K562 (cell line): ENCODE data around the gene GTF3C4. TPM values are rescaled to one million over a fixed set of nuclear protein-coding genes. Genes with fewer than 3 reads are reported as not detected.

Experiments
- ATAC-seq: fragments of 200-7000 bp; cut with Tn5 transposase; 3 replicates; pipeline ENCODE4 v1.9.1; 2020; ENCODE audit warnings: moderate library complexity
- BruUV-seq: library from RNA; stranded (reverse); fragments of 400-500 nt; replicated peaks from 2 replicates; lab custom pipeline; 2021; lab: Mats Ljungman, UMichigan
- CTCF ChIA-PET: fragments of 300-600 bp; formaldehyde crosslinking; extraction: SDS; loops from one replicate; lab custom pipeline; 2021; ENCODE audit warnings: low intra/inter-chr PET ratio; lab: Yijun Ruan, JAX
- POLR2A ChIA-PET: fragments of 300-600, 350-650 bp; sonication (Branson Sonifier 250); formaldehyde crosslinking; extraction: SDS; loops from one replicate; lab custom pipeline; 2021; ENCODE audit warnings: antibody characterized with exemption, inconsistent platforms; lab: Yijun Ruan, JAX
- DNase-seq, 4 experiments: peaks; one replicate each; pipeline versions ENCODE4 v3.0.0 to v3.0.0-alpha.2; 2011 to 2018; ENCODE audit warnings: low spot score in 3 of 4, mixed read lengths in 3 of 4; ENCODE audit errors: extremely low read depth in 1 of 4
- FAIRE-seq: peaks from 2 replicates; lab custom pipeline; 2011; peaks lifted over from hg19 to GRCh38; lab: Jason Lieb, UNC
- H2AFZ ChIP-seq: 2 replicates; pipeline ENCODE4 v1.6.0; 2011; ENCODE audit warnings: low read depth, low read length, control low read depth, inconsistent platforms
- H3K27ac ChIP-seq: fragments of 200-600 bp; 3 replicates; pipeline ENCODE4 v1.8.0; 2011; ENCODE audit warnings: low read depth, mild to moderate bottlenecking, control low read depth, inconsistent platforms, low read length, moderate library complexity, mixed read lengths; ENCODE audit errors: extremely low read depth
- H3K27me3 ChIP-seq, 2 experiments: fragments of 300-600 bp in 1 of 2; 2 replicates in 1 of 2; 3 replicates in 1 of 2; pipeline versions ENCODE4 v1.6.0 to v1.8.0; 2011; ENCODE audit warnings: inconsistent platforms in 2 of 2, low read length in 2 of 2, mild to moderate bottlenecking in 1 of 2, mixed read lengths in 1 of 2, moderate library complexity in 1 of 2; ENCODE audit not compliant: control insufficient read depth in 2 of 2, insufficient read depth in 2 of 2
- H3K36me3 ChIP-seq: fragments of 300-600 bp; 3 replicates; pipeline ENCODE4 v1.8.0; 2011; ENCODE audit warnings: mild to moderate bottlenecking, low read length, inconsistent platforms; ENCODE audit not compliant: control insufficient read depth, insufficient read depth
- H3K4me1 ChIP-seq, 2 experiments: fragments of 200-600 bp in 1 of 2; replicated peaks in 1 of 2; 2 replicates in 1 of 2; 3 replicates in 1 of 2; pipeline versions ENCODE4 v1.5.1 to v1.8.0; 2011; ENCODE audit warnings: inconsistent platforms in 2 of 2, low read length in 2 of 2, mild to moderate bottlenecking in 1 of 2, mixed read lengths in 1 of 2, moderate library complexity in 1 of 2; ENCODE audit not compliant: control insufficient read depth in 2 of 2, insufficient read depth in 2 of 2
- H3K4me2 ChIP-seq: 2 replicates; pipeline ENCODE4 v1.6.1; 2011; ENCODE audit warnings: low read length, control low read depth, inconsistent platforms, mixed read lengths; ENCODE audit not compliant: insufficient read depth
- H3K4me3 ChIP-seq: fragments of 200-600 bp; sonication (generic), shearing (Covaris generic); 2 replicates; pipeline ENCODE4 v1.5.1; 2016; ENCODE audit warnings: control low read depth, inconsistent platforms
- H3K79me2 ChIP-seq: fragments of 200-600 bp; 3 replicates; pipeline ENCODE4 v1.8.0; 2011; ENCODE audit warnings: low read length, inconsistent platforms; ENCODE audit not compliant: control insufficient read depth, insufficient read depth
- H3K9ac ChIP-seq, 2 experiments: 2 replicates each; pipeline versions ENCODE4 v1.6.0 to v1.6.1; 2011; ENCODE audit warnings: low read depth in 2 of 2, low read length in 2 of 2, control low read depth in 1 of 2, inconsistent platforms in 1 of 2, mild to moderate bottlenecking in 1 of 2, mixed read lengths in 1 of 2; ENCODE audit not compliant: insufficient read depth in 1 of 2
- H3K9me1 ChIP-seq: one replicate; pipeline ENCODE4 v1.6.0; 2011; ENCODE audit warnings: inconsistent platforms, mild to moderate bottlenecking, low read length, moderate library complexity; ENCODE audit not compliant: control insufficient read depth, insufficient read depth
- H3K9me3 ChIP-seq: replicated peaks from 2 replicates; pipeline ENCODE4 v1.5.1; 2011; ENCODE audit warnings: low read depth, low read length, inconsistent platforms; ENCODE audit not compliant: control insufficient read depth, insufficient read depth
- H4K20me1 ChIP-seq: replicated peaks from 2 replicates; pipeline ENCODE4 v1.6.1; 2011; ENCODE audit warnings: low read length, inconsistent platforms, mixed read lengths; ENCODE audit not compliant: control insufficient read depth, insufficient read depth
- HCFC1 ChIP-seq: IDR thresholded peaks from 2 replicates; pipeline ENCODE4 v1.6.1; 2012; ENCODE audit warnings: low read depth, low read length, improper control_type of control experiment
- MTA1 ChIP-seq: fragments of 450-650 bp; IDR thresholded peaks from 2 replicates; pipeline ENCODE4 v1.6.1; 2017; ENCODE audit warnings: borderline replicate concordance
- NFIX ChIP-seq: fragments of 250-450 bp; sonication (Bioruptor Pico); IDR thresholded peaks from 2 replicates; pipeline ENCODE4 v1.4.0; 2020; ENCODE audit warnings: low read depth, mild to moderate bottlenecking, moderate library complexity
- NR1H2 ChIP-seq: sonication (generic); formaldehyde crosslinking; IDR thresholded peaks from 2 replicates; pipeline ENCODE4 v1.4.0; 2020; ENCODE audit warnings: mild to moderate bottlenecking, missing genetic modification reagents
- POLR2AphosphoS5 ChIP-seq: IDR thresholded peaks from 2 replicates; pipeline ENCODE4 v1.6.1; 2011; ENCODE audit warnings: mild to moderate bottlenecking, low read depth, low read length, moderate library complexity; ENCODE audit not compliant: control insufficient read depth, insufficient read depth
- POU5F1 ChIP-seq: fragments of 150-350 bp; IDR thresholded peaks from 2 replicates; pipeline ENCODE4 v1.6.1; 2014; ENCODE audit warnings: borderline replicate concordance, low read length, low read depth, mild to moderate bottlenecking; ENCODE audit not compliant: partially characterized antibody
- RB1 ChIP-seq: fragments of 450-650 bp; IDR thresholded peaks from 2 replicates; pipeline ENCODE4 v1.6.1; 2017; ENCODE audit warnings: low read depth, mild to moderate bottlenecking
- RFX7 ChIP-seq: fragments of 250-450 bp; sonication (Bioruptor Pico); IDR thresholded peaks from 2 replicates; pipeline ENCODE4 v1.5.1; 2021; ENCODE audit warnings: mild to moderate bottlenecking
- SRSF7 ChIP-seq: fragments of 200-400 bp; formaldehyde crosslinking; optimal IDR thresholded peaks from 2 replicates; pipeline ENCODE3; 2017; ENCODE audit warnings: mild to moderate bottlenecking, low read depth, low read length
- TAF9B ChIP-seq: fragments of 450-650 bp; IDR thresholded peaks from 2 replicates; pipeline ENCODE4 v1.6.1; 2018; ENCODE audit warnings: mild to moderate bottlenecking; ENCODE audit not compliant: partially characterized antibody
- ZNF124 ChIP-seq: sonication (generic); formaldehyde crosslinking; IDR thresholded peaks from 2 replicates; pipeline ENCODE4 v1.8.1; 2022; ENCODE audit warnings: missing genetic modification reagents
- ZNF507 ChIP-seq: conservative IDR thresholded peaks from 2 replicates; pipeline ENCODE4 v1.6.1; 2017; ENCODE audit warnings: missing genetic modification characterization, missing compliant biosample characterization
- WGBS: fragments of 100-300 bp; shearing (Covaris generic); methylation state at CpG from one replicate; pipeline ENCODE4 v1.1.6; 2016; ENCODE audit warnings: low coverage, mixed read lengths; ENCODE audit not compliant: insufficient coverage; ENCODE audit errors: missing lambda C conversion rate; 5-methylcytosine and 5-hydroxymethylcytosine counted together
- in situ Hi-C: fragments of 300-500 bp; cut with MboI; formaldehyde crosslinking; loops from 4 replicates; pipeline ENCODE4 v1.15.0; 2018; ENCODE audit warnings: inconsistent platforms, mixed read lengths
- intact Hi-C: fragments of 100-400 bp; cut with micrococcal nuclease; formaldehyde crosslinking; loops from 2 replicates; pipeline ENCODE4 v1.14.2; 2022
- polyA plus RNA-seq, 8 experiments: library from polyadenylated mRNA; depleted of rRNA in 4 of 8; stranded (reverse) in 5 of 8; unstranded in 3 of 8; fragments of >200 nt; fragmentation: Nextera tagmentation in 2 of 8; fragmentation: Illumina TruSeq in 1 of 8; extraction: Ambion mirVana in 2 of 8; extraction: Trizol in 1 of 8; gene quantifications; 2 replicates each; pipeline versions ENCODE4 v1.2.1 to v1.2.3, GENCODE V29; 2011 to 2014; ENCODE audit warnings: inconsistent platforms in 1 of 8, missing spikeins in 1 of 8
- total RNA-seq, 7 experiments: library from RNA; depleted of rRNA in 6 of 7; stranded (reverse); fragments of >200 nt in 6 of 7; fragmentation: Illumina TruSeq in 2 of 7; extraction: Trizol in 2 of 7; gene quantifications; 2 replicates each; pipeline versions ENCODE4 v1.2.1 to v1.2.3, GENCODE V29; 2011 to 2021; ENCODE audit warnings: low replicate concordance in 1 of 7
- TF ChIP-seq, protein P1 (sequence below): fragments of 250-450 bp; sonication (Bioruptor Pico); IDR thresholded peaks from 2 replicates; pipeline ENCODE4 v1.4.0; 2020; ENCODE audit warnings: borderline replicate concordance
- TF ChIP-seq, protein P2 (sequence below), 2 experiments: fragments of 250-450 bp in 1 of 2; fragments of 450-650 bp in 1 of 2; sonication (Bioruptor Pico) in 1 of 2; IDR thresholded peaks; 2 replicates each; pipeline versions ENCODE4 v1.6.1 to v1.8.0; 2016 to 2021; ENCODE audit warnings: mild to moderate bottlenecking in 2 of 2, moderate library complexity in 2 of 2, missing compliant biosample characterization in 1 of 2, missing genetic modification characterization in 1 of 2
- TF ChIP-seq, protein P3 (sequence below): fragments of 250-450 bp; sonication (Bioruptor Pico); IDR thresholded peaks from 2 replicates; pipeline ENCODE4 v1.9.0; 2021; ENCODE audit warnings: mild to moderate bottlenecking

Gene GTF3C4
- total and polyA plus RNA-seq, 9 of the 15 experiments (the other 6 are each of a cell fraction or from before 2014, with no cell fraction given), result 3.9 to 20.0 (median 12.2) TPM

DNA sequence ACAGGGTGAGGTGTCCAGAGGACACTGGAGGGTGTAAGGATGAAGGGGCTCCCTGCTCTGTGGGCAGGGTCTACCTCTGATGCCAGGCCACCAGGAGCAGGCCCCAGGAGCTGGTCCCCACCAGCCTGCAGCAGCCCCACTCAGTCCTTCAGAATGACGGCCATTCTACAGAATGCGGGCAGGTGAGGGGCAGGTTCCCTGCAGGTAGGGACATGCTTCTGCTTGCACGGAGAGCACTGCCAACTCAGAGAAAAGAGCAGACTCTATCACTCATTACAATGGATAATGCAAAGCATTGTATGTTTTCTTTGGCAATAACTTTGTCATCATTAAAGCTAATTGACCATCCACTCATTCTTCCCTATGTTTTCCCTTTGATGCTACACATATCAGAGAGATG is 39.5 kb upstream of the GTF3C4 start:
- intact Hi-C loops, result no loop called here
- Histone ChIP-seq H3K4me2 (no peak overlapping the region), H3K9me1 (no peaks in the 10 kb centered on the region), H3K9me3 (no peaks in the 10 kb centered on the region), H3K79me2 (no peaks in the 10 kb centered on the region), H3K27ac (no peak overlapping the region), H3K9ac (no peak overlapping the region), H3K36me3 (peaks cover 77% of the 10 kb centered on the region; the same call in 2 of the 3 replicates), H4K20me1 (0 out of 2 replicates have a peak, but pooled peaks cover 4% of the 10 kb centered on the region), H3K27me3 (no peaks in the 10 kb centered on the region), H2AFZ (no peak overlapping the region), H3K4me1 (no peaks in the 10 kb centered on the region), H3K4me3 (no peak overlapping the region)
- WGBS, result 97% methylated on average over 3 of the region's 3 CpGs
- DNase-seq (no peak), ATAC-seq (no peak), FAIRE-seq (no peak)
- no peak for TF ChIP-seq RFX7 (CRISPR knock-in tag)
- no peak for TF ChIP-seq HCFC1
- TF ChIP-seq NFIX (CRISPR knock-in tag), result no peak
- TF ChIP-seq, protein P1, sequence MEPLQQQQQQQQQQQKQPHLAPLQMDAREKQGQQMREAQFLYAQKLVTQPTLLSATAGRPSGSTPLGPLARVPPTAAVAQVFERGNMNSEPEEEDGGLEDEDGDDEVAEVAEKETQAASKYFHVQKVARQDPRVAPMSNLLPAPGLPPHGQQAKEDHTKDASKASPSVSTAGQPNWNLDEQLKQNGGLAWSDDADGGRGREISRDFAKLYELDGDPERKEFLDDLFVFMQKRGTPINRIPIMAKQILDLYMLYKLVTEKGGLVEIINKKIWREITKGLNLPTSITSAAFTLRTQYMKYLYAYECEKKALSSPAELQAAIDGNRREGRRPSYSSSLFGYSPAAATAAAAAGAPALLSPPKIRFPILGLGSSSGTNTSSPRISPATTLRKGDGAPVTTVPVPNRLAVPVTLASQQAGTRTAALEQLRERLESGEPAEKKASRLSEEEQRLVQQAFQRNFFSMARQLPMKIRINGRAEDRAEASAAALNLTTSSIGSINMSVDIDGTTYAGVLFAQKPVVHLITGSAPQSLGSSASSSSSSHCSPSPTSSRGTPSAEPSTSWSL, result no peak
- TF ChIP-seq SRSF7, result no peak
- TF ChIP-seq NR1H2 (CRISPR knock-in tag), result no peak
- no peak for TF ChIP-seq POLR2AphosphoS5
- no peak for TF ChIP-seq POU5F1
- no peak for TF ChIP-seq MTA1
- TF ChIP-seq, protein P2, sequence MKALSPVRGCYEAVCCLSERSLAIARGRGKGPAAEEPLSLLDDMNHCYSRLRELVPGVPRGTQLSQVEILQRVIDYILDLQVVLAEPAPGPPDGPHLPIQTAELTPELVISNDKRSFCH (CRISPR knock-in tag; IDR thresholded peaks at IDR 0.05), result no peak
- TF ChIP-seq, protein P2 (tag; IDR thresholded peaks at IDR 0.05), result no peak
- no peak for TF ChIP-seq ZNF124 (CRISPR knock-in tag)
- TF ChIP-seq RB1, result no peak
- no peak for TF ChIP-seq TAF9B
- no peak for TF ChIP-seq ZNF507 (tag)
- TF ChIP-seq, protein P3, sequence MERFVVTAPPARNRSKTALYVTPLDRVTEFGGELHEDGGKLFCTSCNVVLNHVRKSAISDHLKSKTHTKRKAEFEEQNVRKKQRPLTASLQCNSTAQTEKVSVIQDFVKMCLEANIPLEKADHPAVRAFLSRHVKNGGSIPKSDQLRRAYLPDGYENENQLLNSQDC (CRISPR knock-in tag), result no peak
- ChIA-PET CTCF (no interaction called here), POLR2A (no interaction called here)
- BruUV-seq, result no TSS peak
- in situ Hi-C loops, result no loop called here
